SK-N-SH treated with all-trans-retinoic acid at 6 μM for 48 hours (cell line): ENCODE data around the gene FHL1.

Experiments
- ARNTL ChIP-seq: fragments of 450-650 bp; formaldehyde crosslinking; IDR thresholded peaks from 2 replicates; pipeline ENCODE4 v1.5.0; 2020; ENCODE audit warnings: low read depth, mild to moderate bottlenecking, moderate library complexity, borderline replicate concordance
- BACH2 ChIP-seq: fragments of 250-450 bp; sonication (Bioruptor Pico); IDR thresholded peaks from 2 replicates; pipeline ENCODE4 v1.9.0; 2021; ENCODE audit warnings: mild to moderate bottlenecking, borderline replicate concordance
- CSRNP3 ChIP-seq: fragments of 250-450 bp; sonication (Bioruptor Pico); IDR thresholded peaks from 2 replicates; pipeline ENCODE4 v1.5.1; 2021; ENCODE audit warnings: mild to moderate bottlenecking, moderate library complexity
- PATZ1 ChIP-seq: fragments of 250-450 bp; sonication (Bioruptor Pico); IDR thresholded peaks from 2 replicates; pipeline ENCODE4 v1.8.0; 2020; ENCODE audit warnings: mild to moderate bottlenecking, moderate library complexity, borderline replicate concordance
- ZFP30 ChIP-seq: fragments of 450-650 bp; formaldehyde crosslinking; IDR thresholded peaks from 2 replicates; pipeline ENCODE4 v1.5.0; 2022; ENCODE audit warnings: mild to moderate bottlenecking, moderate library complexity
- ZNF70 ChIP-seq: fragments of 450-650 bp; formaldehyde crosslinking; IDR thresholded peaks from 2 replicates; pipeline ENCODE4 v1.5.0; 2020; ENCODE audit warnings: mild to moderate bottlenecking, moderate library complexity

GRCh38 chrX:136206916-136207315 lies 59.6 kb downstream of the FHL1 start:
- TF ChIP-seq ZNF70 (CRISPR knock-in tag) (no peak), CSRNP3 (CRISPR knock-in tag) (no peak), BACH2 (no peak), ARNTL (no peak), ZFP30 (CRISPR knock-in tag) (no peak), PATZ1 (CRISPR knock-in tag) (no peak)
